Spleen (tissue), 11 donors: ENCODE data around the gene LRRC4C. TPM values are rescaled to one million over a fixed set of nuclear protein-coding genes. Genes with fewer than 3 reads are reported as not detected.

Source experiments
- DNase-seq: peaks from one replicate; pipeline ENCODE4 v3.0.0-alpha.2; 2020
- H3K27ac ChIP-seq, 8 donors: fragments of 200-600 bp; sonication (generic) in 7 of 8; 1 replicate in 4 of 8; 2 replicates in 4 of 8; pipeline versions ENCODE4 v1.5.0 to v1.8.0; 2016 to 2021; ENCODE audit warnings: inconsistent platforms in 4 of 8, mild to moderate bottlenecking in 4 of 8, moderate library complexity in 1 of 8
- H3K27me3 ChIP-seq, 7 donors: fragments of 200-600 bp; sonication (generic) in 6 of 7; replicated peaks in 1 of 7; 1 replicate in 4 of 7; 2 replicates in 3 of 7; pipeline versions ENCODE4 v1.5.0 to v1.8.0; 2016 to 2021; ENCODE audit warnings: inconsistent platforms in 3 of 7, mild to moderate bottlenecking in 1 of 7
- H3K36me3 ChIP-seq, 6 donors: fragments of 200-600 bp; sonication (generic) in 5 of 6; 1 replicate in 4 of 6; 2 replicates in 2 of 6; pipeline versions ENCODE4 v1.5.0 to v1.8.0; 2016 to 2021; ENCODE audit warnings: inconsistent platforms in 2 of 6
- H3K4me1 ChIP-seq, 6 donors: fragments of 200-600 bp; sonication (generic) in 5 of 6; 1 replicate in 3 of 6; 2 replicates in 3 of 6; pipeline versions ENCODE4 v1.5.0 to v1.8.0; 2016 to 2021; ENCODE audit warnings: inconsistent platforms in 3 of 6
- H3K4me3 ChIP-seq, 8 donors: fragments of 200-600 bp; sonication (generic) in 7 of 8; 1 replicate in 4 of 8; 2 replicates in 4 of 8; pipeline versions ENCODE4 v1.5.0 to v1.8.0; 2016 to 2021; ENCODE audit warnings: inconsistent platforms in 4 of 8, mild to moderate bottlenecking in 4 of 8, moderate library complexity in 2 of 8
- H3K9me3 ChIP-seq, 8 donors: fragments of 200-600 bp; sonication (generic) in 7 of 8; 1 replicate in 4 of 8; 2 replicates in 4 of 8; pipeline versions ENCODE4 v1.5.0 to v1.8.0; 2016 to 2021; ENCODE audit warnings: inconsistent platforms in 4 of 8
- POLR2A ChIP-seq, 3 donors: fragments of 450-650 bp; IDR thresholded peaks; one replicate each; pipeline ENCODE4 v1.5.1; 2017; ENCODE audit warnings: antibody characterized with exemption in 3 of 3, mild to moderate bottlenecking in 1 of 3
- POLR2AphosphoS5 ChIP-seq, 3 donors: sonication (generic); formaldehyde crosslinking; IDR thresholded peaks; one replicate each; pipeline ENCODE4 v1.5.1; 2017; ENCODE audit warnings: antibody characterized with exemption in 3 of 3
- WGBS, 5 donors: extraction: QIAGEN DNeasy Blood & Tissue Kit in 3 of 5; methylation state at CpG; one replicate each; pipeline versions ENCODE4 v1.1.5 to v1.1.7; 2013 to 2018; 5-methylcytosine and 5-hydroxymethylcytosine counted together
- intact Hi-C: fragments of 100-400 bp; cut with DNase I; formaldehyde crosslinking; loops from one replicate; pipeline ENCODE4 v1.15.0; 2023; ENCODE audit warnings: low total_unique reads
- polyA plus RNA-seq, 3 donors: library from polyadenylated mRNA; stranded (reverse); fragments of 200-250 nt; gene quantifications; one replicate each; pipeline ENCODE4 v1.2.1, GENCODE V29; 2013
- total RNA-seq, 7 donors: library from RNA; depleted of rRNA in 3 of 7; stranded (reverse); fragments of >200 nt in 3 of 7; fragmentation: NEBNext Ultra II Directional in 4 of 7; extraction: Animal tissue kit (Norgen Biotek cat#: 25700) in 4 of 7; gene quantifications; one replicate each; pipeline versions ENCODE4 v1.1.0 to v1.2.1, GENCODE V29; 2016 to 2021
- TF ChIP-seq, protein P1 (sequence below), 11 experiments: fragments of 200-600 bp in 7 of 11; fragments of 450-650 bp in 4 of 11; sonication (generic) in 4 of 11; IDR thresholded peaks in 8 of 11; conservative IDR thresholded peaks in 3 of 11; 1 replicate in 7 of 11; 2 replicates in 4 of 11; pipeline versions ENCODE4 v1.4.0 to v1.8.0; 2016 to 2021; ENCODE audit warnings: antibody characterized with exemption in 11 of 11, inconsistent platforms in 4 of 11, mild to moderate bottlenecking in 1 of 11
- donor health status: healthy with polysubstance abuse.
- donor health status: DM: no; HTN: no; CAD: no; lungs with moderate emphysema.
- donor health status: DM: no; HTN: no; CAD: no.
- donor health status: Bipolar disorder and iron deficiency.
- donor health status: healthy.
- donor health status: DM: no; HTN: no; CAD: no.
- donor health status: DM: yes; HTN: yes; CAD: no.

LRRC4C gene
- total and polyA plus RNA-seq, 10 donors, result 0.15 to 8.9 (median 1.9) TPM

DNA sequence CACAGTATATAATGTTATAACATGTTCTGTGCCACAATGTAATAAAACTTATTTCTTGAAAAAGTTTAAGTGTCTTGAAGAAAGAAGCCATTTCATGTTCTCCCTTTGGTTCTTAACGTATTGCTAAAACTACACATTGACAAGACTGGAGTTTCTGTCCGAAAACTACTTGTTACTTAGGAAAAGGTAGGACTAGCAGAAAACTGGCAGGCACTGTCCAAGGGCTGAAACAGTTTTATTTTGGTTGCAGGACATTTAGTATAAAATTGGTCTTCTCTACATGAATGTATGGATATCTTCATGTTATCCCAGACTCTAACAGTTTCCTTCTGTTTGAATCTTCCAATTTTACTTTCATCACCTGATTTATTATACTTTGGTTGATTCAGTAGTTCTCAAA lies 1027.1 kb downstream of the LRRC4C start:
- intact Hi-C loops, result no loop called here
- 78 to 90% (median 81%) methylated on average over 2 of the region's 2 CpGs for WGBS, 5 donors

DNA sequence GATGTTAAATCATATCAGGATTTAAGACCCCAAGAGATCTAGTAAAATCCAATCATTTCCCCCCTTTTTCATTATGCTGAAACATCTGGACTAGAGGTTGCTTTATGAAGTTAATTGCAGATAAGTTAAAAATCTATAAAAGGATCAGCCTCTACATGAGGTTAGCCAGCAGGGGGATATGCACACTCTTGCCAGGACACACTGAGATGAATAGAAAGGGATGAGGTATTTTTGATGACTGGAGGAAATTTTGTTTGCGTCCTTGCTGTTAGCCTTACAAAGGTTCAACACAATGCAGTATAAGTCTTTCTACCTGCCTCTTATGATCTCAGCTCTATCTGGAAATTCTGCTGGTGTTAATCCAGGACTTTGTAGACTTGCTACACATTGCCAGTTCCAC lies 1034.3 kb downstream of the LRRC4C start:
- intact Hi-C loops, result no loop called here
- Histone ChIP-seq H3K4me3 (no peak overlapping the region), H3K36me3 (no peaks in the 10 kb centered on the region), H3K4me1 (no peaks in the 10 kb centered on the region), H3K9me3 (peaks cover 0 to 10% (median 0%) of the 10 kb centered on the region in 8 donors), H3K27ac (no peak overlapping the region), H3K27me3 (no peaks in the 10 kb centered on the region)
- TF ChIP-seq POLR2A (IDR thresholded peaks at IDR 0.05) (no peak), POLR2AphosphoS5 (IDR thresholded peaks at IDR 0.05) (no peak)
- TF ChIP-seq, protein P1, sequence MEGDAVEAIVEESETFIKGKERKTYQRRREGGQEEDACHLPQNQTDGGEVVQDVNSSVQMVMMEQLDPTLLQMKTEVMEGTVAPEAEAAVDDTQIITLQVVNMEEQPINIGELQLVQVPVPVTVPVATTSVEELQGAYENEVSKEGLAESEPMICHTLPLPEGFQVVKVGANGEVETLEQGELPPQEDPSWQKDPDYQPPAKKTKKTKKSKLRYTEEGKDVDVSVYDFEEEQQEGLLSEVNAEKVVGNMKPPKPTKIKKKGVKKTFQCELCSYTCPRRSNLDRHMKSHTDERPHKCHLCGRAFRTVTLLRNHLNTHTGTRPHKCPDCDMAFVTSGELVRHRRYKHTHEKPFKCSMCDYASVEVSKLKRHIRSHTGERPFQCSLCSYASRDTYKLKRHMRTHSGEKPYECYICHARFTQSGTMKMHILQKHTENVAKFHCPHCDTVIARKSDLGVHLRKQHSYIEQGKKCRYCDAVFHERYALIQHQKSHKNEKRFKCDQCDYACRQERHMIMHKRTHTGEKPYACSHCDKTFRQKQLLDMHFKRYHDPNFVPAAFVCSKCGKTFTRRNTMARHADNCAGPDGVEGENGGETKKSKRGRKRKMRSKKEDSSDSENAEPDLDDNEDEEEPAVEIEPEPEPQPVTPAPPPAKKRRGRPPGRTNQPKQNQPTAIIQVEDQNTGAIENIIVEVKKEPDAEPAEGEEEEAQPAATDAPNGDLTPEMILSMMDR (IDR thresholded peaks at IDR 0.05 in 8 of 11, conservative IDR thresholded peaks at IDR 0.05 in 3 of 11), result no peak
- 78 to 91% (median 91%) methylated on average over 1 of the region's 1 CpG for whole genome bisulfite sequencing, 5 donors
- no peak for DNase-seq

More for the DNA sequence above, 1027.1 kb downstream of the LRRC4C start:
- Histone ChIP-seq H3K9me3 (peaks cover 0 to 10% (median 0%) of the 10 kb centered on the region in 8 donors), H3K27me3 (no peaks in the 10 kb centered on the region), H3K4me1 (no peaks in the 10 kb centered on the region), H3K36me3 (no peaks in the 10 kb centered on the region), H3K4me3 (no peak overlapping the region), H3K27ac (no peak overlapping the region)
- TF ChIP-seq, protein P1 (IDR thresholded peaks at IDR 0.05 in 8 of 11, conservative IDR thresholded peaks at IDR 0.05 in 3 of 11), result no peak
- no peak for TF ChIP-seq POLR2AphosphoS5 (IDR thresholded peaks at IDR 0.05)
- no peak for TF ChIP-seq POLR2A (IDR thresholded peaks at IDR 0.05)
- DNase-seq, result no peak

DNA sequence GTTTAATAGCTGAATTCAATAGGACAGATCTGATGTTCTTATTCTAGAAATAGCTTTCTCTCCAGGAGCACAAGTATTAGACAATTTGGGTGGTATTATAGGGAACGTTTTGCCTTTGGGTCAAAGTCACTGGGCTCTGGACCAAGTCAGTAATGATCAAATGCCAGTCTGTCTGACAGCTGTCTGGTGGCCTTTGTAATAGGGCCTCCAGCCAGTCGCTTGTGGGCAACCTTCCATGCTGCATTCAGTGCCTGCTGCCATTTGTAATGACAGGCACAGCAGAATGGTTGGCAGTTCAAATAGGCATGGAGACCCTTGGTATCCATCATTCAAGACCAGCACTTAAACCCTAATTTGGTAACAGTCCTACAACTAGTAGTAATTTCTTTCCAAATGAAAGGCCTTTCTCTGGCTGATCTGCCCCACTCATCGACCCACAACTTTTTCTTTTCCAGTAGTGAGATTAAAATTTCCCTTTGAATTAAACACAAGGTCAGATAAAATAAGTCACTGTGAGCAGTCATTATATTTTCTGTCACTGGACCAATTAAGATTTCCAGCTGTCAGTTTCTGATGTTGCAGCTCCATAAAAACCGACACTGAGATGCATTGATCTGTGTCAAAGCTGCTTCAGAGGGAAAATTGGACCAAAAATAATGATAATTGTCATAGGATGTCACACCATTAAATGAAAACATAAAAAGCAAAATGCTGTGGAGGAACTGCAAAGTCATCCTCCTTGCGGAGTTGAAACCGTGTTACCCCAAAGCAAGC lies 1038.1 kb downstream of the LRRC4C start:
- Histone ChIP-seq H3K27ac (no peak overlapping the region), H3K4me1 (no peaks in the 10 kb centered on the region), H3K9me3 (peaks cover 0 to 13% (median 0%) of the 10 kb centered on the region in 8 donors), H3K4me3 (no peak overlapping the region), H3K27me3 (no peaks in the 10 kb centered on the region), H3K36me3 (no peaks in the 10 kb centered on the region)
- no peak for DNase-seq
- TF ChIP-seq, protein P1 (IDR thresholded peaks at IDR 0.05 in 8 of 11, conservative IDR thresholded peaks at IDR 0.05 in 3 of 11), result no peak
- TF ChIP-seq POLR2A (IDR thresholded peaks at IDR 0.05), result no peak
- no peak for TF ChIP-seq POLR2AphosphoS5 (IDR thresholded peaks at IDR 0.05)
- intact Hi-C loops, result no loop called here
- WGBS, 5 donors, result 67 to 83% (median 71%) methylated on average over 6 of the region's 6 CpGs

DNA sequence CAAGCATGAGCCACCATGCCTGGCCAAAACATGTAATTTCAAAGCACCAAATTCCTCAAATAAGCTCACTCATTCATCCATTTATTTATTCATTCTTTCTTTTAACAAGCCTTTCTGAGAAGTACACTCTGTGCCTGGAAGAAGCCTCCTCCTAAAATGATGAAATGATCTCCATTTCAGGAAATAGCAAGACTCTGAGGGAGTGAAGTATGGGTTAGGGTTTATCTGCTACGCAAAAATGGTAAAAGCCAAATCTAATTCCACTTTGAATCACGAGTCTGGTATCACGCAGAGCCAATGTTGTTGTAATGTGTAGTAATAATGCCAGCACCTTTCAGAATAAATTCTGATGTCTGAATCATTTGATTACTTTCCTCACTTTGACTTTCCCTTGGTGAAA lies 1041.8 kb downstream of the LRRC4C start:
- 82 to 91% (median 85%) methylated on average over 3 of the region's 3 CpGs for WGBS, 5 donors
- H3K27ac ChIP-seq, result no peak overlapping the region

More for the DNA sequence above, 1041.8 kb downstream of the LRRC4C start:
- intact Hi-C loops, result no loop called here
- no peaks in the 10 kb centered on the region for H3K4me1 ChIP-seq
- DNase-seq, result no peak
- no peaks in the 10 kb centered on the region for H3K36me3 ChIP-seq
- H3K27me3 ChIP-seq, result no peaks in the 10 kb centered on the region
- no peak overlapping the region for H3K4me3 ChIP-seq
- peaks cover 0 to 17% (median 0%) of the 10 kb centered on the region in 8 donors for H3K9me3 ChIP-seq
- no peak for TF ChIP-seq POLR2A (IDR thresholded peaks at IDR 0.05)
